Daoy (cell line): ENCODE data around the gene GZMH. TPM values are rescaled to one million over a fixed set of nuclear protein-coding genes. Genes with fewer than 3 reads are reported as not detected.
"Not testable (repeated sequence)": the region's sequence is repeated elsewhere in the genome, so short reads cannot be mapped to it uniquely, and the experiment has no call there.

ENCODE experiments used
- DNase-seq: peaks from one replicate; pipeline ENCODE4 v3.0.0-alpha.2; 2015; ENCODE audit warnings: low read depth
- total RNA-seq: library from RNA; depleted of rRNA; stranded (reverse); fragments of >200 nt; shearing (Covaris generic); gene quantifications from 2 replicates; pipeline ENCODE4 v1.2.3, GENCODE V29; 2014; rRNA removed

GZMH gene
- total RNA-seq, 1 experiment from 2014 or later: not detected

GRCh38 chr14:24595073-24595808, 14.2 kb downstream of the GZMH start:
- DNase-seq: no peak

DNA sequence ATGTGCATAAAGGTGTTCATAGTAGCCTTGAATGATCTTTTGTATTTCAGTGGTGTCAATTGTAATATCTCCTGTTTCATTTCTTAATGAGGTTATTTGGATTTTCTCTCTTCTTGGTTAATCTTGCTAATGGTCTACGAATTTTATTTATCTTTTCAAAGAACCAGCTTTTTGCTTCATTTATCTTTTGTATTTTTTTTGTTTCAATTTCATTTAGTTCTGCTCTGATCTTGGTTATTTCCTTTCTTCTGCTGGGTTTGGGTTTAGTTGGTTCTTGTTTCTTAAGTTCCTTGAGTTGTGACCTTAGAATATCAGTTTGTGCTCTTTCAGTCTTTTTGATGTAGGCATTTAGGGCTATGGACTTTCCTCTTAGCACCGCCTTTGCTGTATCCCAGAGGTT, 18.5 kb downstream of the GZMH start:
- not testable (repeated sequence) for DNase-seq

GRCh38 chr14:24584402-24584801, 25.1 kb downstream of the GZMH start:
- DNase-seq: not testable (repeated sequence)

DNA sequence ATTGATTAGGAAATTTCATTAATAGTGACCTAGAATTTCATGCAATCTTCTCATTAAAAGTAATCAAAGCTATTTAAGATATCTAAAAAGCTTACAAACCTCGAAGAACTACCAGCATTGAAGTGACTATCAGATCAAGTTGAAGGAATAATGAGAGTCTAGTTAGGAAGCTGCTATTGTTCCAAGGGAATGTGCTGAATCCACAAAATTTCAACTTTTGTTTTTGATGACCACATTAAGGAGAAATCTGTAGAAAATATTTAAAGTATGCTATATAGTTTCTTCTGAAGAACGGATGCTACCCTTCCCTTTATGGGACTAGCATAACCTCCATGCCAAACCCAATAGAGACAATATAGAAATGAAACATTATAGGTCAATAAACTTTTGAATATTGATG, 30.9 kb downstream of the GZMH start:
- DNase-seq: no peak

DNA sequence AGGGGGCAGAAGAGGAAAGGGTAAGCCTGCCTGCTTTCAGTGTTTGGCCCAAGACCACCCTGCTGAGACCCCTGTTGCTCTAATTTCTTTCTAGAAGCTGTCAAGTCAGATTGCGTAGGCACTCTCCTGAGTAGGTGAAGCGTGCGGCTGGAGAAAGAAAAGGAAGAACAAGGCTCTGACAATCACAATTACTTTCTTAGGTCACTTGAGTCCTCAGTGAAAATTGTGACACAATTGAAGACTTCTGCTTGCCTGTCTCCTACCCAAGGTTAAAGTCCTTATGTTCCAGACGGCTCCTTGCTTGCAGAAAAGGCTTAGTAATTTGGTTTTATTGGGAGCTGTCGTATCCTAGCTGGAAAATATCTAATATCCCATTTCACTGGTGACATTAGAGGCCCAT, 32.7 kb downstream of the GZMH start:
- no peak for DNase-seq

- DNase-seq: no peak
These were observed 33.3 kb downstream of the GZMH start, which contains the start of gene CTSG for GRCh38 chr14:24576182-24576581. CTSG (minus strand) TSS chr14:24576250; CDS start chr14:24576223, 27 bp downstream.

DNA sequence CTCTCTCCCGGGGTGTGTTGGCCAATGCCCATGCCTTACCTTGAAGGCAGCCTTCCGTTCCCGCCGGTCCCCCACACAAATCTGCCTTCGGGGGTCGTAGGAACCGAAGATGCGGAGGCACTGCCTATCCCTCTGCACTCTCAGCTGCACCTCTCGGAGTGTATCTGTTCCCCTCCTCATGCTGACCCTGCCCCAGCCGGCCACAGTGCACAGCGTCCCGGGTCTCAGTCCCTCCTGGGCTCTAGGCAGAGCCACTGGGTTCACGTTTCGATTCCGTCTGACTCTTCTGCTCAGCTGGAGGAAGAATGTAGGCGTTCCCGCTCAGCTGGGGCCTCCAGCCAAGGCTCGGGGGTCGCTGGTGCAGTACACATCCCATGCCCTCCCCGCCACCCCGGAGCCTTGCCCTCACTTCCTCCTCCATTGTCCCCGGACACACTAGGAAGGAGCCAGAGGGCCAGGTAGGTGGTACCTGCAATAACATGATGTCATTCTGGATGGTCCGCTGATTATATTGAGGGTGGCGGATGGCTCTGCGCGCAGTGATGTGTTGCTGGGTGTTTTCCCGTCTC, 35.2 kb downstream of the GZMH start:
- DNase-seq: no peak

GRCh38 chr14:24566318-24566717, 43.2 kb downstream of the GZMH start:
- DNase-seq: no peak

GRCh38 chr14:24565766-24566165, 43.7 kb downstream of the GZMH start:
- no peak for DNase-seq

- no peak for DNase-seq
These were observed 46.0 kb downstream of the GZMH start for GRCh38 chr14:24563505-24563904.

DNA sequence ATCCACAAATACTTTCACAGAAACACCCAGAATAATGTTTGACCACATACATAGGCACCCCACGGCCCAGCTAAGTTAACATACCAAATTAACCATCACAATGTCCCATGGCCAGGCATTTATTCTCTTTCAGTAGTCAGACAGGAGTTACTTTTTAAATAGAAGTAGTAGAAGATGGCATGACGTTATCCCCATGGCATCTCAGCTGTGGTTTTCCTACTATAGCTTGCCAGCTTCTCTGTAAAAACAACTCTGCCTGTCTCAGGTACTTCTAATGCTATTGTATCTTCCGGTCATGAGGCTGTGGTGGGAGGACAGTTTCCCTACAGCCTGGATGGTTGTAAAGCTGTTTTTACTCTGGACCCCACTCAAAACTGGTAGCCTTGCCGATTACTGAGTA, 52.7 kb downstream of the GZMH start:
- DNase-seq: peak; percentile 8

Other genes with a start within 250 kb of the GZMH start
- 14.5 and 28.8 TPM in 2 replicates for gene NFATC4, start 241.5 kb downstream of the GZMH start, total RNA-seq
- 0.33 and 0.57 TPM in 2 replicates for gene NYNRIN, start 210.7 kb downstream of the GZMH start, total RNA-seq
- not detected in 2 replicates for gene CBLN3, start 180.0 kb downstream of the GZMH start, total RNA-seq
- 22.4 and 29.4 TPM in 2 replicates for gene KHNYN, start 179.7 kb downstream of the GZMH start, total RNA-seq
- 9.3 and 10.0 TPM in 2 replicates for gene SDR39U1, start 166.9 kb downstream of the GZMH start, total RNA-seq
- not detected in 2 replicates for gene CMA1, start 101.4 kb downstream of the GZMH start, total RNA-seq
- gene CTSG, start 33.4 kb downstream of the GZMH start, total RNA-seq: not detected in 2 replicates
- gene GZMB, start 24.5 kb upstream of the GZMH start, total RNA-seq: not detected in 2 replicates